GM18861 (cell line): ENCODE measurements around the gene DGKH.
A peak's percentile ranks its signal among the peaks of the same experiment; 100 is the strongest.
"Not testable (repeated sequence)": the region's sequence is repeated elsewhere in the genome, so short reads cannot be mapped to it uniquely, and the experiment has no call there.

Experiments
- ATAC-seq: cut with Tn5 transposase; IDR thresholded peaks from one replicate; pipeline ENCODE4 v1.9.1; 2021; ENCODE audit not compliant: unreplicated experiment

DGKH gene

DNA sequence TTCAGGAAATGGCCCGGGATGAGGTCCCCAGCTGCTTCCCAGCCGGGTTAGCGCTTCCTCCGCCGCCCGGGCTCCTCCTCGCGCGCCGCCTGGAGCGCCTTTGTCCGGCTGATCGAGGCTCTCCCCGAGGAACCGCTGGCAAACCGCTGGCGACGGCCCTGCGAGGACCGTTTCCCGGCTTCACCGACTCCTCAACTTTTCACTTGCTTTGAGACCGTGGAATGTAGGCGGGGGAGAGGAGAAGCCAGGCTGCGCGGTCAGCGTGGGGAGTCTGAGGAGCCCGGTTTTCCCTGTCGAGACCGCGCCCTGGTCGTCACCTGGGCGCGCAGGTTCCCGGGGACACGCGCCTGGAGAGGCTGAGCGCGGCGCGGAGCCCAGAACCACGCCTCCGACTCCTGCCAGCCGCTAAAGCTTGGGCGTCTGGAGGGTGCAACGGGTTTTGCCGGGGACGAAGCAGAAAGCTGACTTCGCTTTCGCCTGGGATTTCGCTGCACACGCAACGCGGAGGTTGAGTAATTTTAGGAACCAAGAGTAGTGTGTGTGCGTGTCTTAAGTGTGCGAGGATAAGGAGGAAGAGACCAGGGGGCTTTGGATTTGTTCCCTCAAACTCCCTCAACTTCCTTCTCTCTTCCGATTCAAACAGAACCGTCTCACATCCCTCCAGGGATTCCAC, 7.3 kb upstream of the DGKH start:
- peak; percentile 7 for ATAC-seq

DNA sequence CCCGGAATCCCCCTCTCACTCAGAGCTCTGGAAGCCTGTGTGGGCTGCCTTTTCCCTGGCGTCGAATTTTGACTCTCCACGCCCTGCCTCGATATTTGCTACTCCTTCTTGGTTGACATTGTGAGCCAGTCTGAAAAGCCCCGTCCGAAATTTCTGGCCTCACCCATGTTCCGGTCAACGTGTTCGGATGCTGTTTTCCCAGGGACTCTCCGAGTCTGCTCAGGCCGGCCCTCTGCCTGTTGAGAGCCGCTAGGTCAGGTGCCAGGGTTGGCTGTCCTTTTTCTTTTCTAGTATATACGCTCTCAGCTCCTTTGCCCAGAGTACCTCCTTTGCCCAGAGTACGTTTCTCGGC, 6.8 kb upstream of the DGKH start:
- no peak for ATAC-seq

DNA sequence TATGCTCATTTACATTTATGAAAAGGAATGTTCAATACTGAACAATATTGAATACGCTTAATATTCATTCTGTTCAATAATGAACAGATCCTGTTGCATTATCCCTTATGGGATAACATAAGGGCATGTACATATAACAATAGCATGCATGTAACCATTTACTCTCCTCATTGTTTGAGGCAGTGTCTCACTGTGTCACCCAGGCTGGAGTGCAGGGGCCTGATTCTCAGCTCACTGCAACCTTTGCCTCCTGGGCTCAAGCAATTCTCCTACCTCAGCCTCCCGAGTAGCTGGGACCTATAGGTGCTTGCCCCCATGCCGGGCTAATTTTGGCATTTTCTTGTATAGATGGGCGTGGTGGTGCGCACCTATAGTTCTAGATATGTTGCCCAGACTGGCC, 4.8 kb upstream of the DGKH start:
- ATAC-seq, result no peak

DNA sequence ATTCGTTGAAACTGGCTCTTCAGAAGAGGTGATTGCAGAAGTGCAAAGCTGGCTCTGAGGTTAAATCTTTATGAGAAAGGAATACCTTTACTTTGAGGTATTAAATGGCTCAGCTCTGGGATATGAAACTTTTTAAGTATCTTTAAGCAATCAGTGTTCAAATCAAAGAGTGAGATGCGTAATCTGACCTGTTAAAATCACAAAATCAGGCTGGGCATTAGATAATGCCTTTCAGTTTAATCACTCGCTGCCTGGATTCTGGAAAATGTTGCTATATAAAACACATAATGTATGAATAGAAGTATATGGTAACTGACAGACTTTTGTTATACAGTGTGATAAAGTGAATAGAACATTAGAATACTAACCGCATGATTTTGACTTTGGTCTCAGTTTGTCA, 2.0 kb upstream of the DGKH start:
- no peak for ATAC-seq

DNA sequence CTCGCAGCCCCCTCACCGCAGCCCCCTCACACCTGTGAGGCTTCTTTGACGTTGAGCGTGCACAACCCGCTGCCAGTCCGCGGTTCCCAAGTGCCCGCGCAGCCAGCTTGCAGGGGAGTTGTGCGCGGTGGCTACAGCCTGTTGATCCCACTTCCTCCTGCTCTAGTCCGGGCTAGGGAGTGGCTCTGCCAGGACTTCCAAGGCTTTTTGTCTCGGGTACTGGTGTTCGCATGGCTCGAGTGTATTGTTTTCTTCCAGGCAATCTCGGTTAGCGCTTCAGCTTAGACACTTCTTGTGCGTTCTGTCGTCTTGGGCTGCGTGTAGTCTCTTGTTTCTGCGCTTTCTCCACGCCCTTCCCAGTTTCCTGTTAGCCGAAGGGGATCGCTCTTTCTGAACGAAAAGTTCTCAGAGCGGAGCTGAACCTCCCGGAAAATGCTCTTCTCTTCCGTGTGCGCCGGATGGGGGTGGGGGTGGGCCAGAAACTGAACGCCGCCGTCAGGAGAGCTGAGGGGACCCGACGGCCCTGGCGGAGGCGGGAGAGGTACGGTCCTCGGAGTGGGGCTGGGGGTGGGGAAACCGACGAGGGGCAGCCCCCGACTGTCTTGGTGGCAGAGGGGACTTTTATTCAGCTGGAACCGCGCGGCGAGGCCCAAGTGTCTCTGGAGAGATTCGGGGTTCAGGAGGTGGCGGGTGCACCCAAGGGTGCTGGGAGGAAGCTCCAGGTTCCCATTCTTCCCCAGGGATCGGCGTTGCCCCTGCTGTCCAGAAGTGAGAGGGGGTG, 697 bp upstream of the DGKH start:
- no peak for ATAC-seq

DNA sequence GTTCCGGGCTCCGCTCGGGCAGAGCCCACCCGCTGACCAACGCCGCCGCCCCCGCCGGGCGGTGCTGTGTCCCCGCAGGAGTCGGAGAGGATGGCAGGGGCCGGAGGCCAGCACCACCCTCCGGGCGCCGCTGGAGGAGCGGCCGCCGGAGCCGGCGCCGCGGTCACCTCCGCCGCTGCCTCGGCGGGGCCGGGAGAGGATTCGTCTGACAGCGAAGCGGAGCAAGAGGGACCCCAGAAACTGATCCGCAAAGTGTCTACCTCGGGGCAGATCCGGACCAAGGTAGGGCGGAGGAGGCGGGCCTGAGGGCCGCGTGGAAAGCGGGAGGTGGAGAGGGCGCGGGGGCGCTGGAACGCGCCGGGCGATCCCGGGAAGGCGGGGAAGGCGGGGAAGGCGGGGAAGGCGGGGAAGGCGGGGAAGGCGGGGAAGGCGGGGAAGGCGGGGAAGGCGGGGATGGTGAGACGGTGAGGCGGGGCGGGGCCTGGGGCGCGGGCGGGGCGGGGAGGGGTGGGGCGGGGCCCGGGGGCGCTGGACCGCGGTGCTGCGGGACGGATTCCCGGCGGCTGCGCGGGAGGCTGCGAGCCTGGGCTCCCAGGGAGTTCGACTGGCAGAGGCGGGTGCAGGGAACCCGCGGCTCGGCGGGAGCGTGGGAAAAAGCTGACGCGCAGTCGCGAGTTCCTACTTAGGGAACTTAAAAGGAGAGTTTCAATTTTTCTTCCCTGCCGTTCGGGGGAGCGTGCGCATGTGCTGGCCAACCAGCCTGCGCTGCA, 421 bp downstream of the DGKH start:
- ATAC-seq, result peak; percentile 42

DNA sequence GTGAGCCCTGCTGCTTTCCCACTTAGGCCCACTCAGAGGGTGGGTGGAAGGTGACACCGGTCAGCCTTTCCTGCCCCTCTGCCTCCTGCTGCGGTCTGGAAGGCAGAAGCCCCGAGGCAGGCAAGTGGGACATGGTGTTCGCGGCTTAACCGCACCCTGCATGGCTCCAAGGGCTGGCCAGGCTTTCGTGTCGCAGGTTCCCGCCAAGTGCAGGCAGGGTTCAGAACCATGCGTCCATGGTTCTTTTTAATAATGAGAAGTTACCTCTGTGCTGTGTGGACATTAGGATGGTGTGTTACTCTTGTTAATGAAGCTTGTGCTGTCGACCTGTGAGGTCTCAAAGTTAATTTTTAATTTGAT, 986 bp downstream of the DGKH start:
- ATAC-seq, result no peak

DNA sequence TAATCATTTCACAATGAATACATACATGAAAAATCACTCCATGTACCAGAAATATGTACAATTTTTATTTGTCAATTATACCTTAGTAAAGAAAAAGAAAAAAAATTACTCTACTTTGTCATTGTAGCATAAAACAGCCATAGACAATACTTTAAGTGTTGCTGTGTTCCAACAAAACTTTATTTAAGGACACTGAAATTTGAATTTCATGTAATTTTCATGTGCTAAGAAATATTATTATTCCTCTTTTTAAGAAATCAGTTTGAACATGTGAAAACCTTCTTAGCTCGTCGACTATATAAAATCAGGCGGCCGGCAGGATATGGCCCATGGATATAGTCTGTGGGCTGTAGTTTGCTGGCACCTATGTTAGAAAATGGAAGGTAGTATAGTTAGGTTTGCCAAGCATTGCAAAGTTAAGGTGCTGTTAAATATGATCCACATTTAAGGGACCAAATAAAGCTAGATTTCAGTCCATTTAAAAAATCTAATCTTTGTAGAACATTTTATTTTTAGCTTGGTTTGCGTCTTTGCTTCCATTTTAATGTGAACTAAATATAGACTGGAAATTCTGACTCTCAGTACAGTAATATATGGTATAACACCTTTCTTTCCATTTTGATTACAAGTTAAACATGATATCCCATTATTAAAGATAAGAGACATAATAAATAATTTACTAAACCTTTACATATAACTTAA, 6.5 kb downstream of the DGKH start:
- ATAC-seq, result no peak

DNA sequence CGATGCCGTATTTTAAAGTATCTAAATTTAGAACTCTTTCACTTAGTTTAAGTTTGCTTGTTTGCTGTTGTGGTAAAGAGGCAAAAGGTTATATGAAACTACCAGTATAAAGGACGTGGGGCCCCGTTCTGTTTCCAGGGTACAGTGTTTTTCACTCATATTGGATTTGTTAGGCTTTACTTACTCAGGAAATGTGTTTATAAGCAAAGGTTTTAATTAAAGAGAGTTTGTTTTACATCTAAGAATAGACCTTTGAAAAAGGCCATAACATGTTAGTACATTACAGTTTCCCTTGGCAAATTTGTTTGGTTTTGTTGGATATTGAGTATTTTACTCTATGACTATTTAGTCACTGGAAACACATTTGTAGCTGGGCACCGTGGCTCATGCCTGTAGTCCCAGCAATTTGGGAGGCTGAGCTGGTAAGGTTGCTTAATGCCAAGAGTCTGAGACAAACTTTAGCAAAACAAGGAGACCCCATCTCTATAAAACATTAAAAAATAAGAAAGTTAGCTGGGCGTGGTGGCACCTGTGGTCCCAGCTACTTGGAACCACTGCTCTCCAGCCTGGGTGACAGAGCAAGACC, 7.1 kb downstream of the DGKH start:
- ATAC-seq, result no peak

DNA sequence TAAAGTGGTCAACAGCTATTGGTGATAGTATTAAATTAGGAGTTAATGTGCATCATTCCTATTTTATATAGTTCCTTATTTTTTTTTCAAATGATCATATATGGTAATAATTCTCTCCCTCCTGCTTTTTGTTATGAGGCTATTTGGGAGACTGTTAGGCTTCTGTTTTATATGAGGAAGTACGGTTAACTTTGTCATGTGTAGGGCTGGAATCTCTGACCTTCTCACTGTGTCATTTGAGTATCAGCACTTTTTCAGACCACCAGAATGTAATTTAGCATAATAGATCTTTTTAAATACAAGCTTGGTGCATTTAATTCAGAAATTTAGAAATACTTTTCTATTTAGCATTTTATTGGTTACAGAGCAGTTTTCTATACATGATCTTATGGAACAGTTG, 7.7 kb downstream of the DGKH start:
- no peak for ATAC-seq

DNA sequence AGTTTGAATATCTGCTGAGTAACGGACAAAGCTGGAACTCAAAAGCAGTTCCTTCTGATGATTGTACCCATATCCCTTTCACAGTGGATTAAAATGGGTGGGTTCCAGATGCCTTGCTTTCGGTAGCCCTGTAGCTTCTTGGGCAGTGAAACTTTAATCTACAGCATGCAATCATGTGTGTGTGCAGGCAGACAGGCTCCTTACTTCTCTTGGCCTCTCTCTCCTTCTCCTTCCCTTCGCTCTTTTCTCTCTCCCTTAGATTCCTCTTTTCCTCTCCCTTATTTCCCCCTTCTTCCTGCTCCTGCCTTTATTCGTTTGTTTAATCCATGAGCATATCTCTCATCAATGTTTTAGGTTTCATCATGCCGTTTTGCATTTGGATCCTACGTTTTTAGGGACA, 8.1 kb downstream of the DGKH start:
- ATAC-seq, result no peak

DNA sequence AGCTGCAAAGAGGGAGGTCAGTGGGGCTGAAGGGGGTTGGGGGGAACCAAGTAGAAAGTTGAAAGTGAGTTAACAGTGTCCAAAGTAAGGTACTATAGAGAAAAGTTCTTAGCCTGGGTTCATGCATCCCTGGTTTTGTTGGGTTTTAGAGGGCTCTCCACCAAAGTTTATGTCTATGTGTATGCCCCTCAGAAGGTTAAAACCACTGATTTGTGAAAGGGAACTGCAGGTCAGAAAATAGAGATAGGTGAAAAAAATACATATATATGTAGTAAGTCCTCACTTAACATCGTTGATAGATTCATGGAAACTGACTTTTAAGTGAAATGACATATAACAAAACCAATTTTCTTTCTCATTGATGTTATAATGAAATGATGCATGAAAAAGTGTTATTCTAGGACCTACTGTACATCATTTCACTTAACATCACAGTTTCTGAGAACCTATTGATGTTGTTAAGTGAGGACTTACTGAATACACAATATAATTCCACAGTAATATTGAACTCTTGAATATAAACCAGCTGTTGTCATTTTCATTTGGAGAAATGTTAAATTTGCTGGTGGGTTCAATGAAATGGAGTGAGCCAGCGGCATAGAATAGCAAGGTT, 9.6 kb downstream of the DGKH start:
- ATAC-seq, result no peak

DNA sequence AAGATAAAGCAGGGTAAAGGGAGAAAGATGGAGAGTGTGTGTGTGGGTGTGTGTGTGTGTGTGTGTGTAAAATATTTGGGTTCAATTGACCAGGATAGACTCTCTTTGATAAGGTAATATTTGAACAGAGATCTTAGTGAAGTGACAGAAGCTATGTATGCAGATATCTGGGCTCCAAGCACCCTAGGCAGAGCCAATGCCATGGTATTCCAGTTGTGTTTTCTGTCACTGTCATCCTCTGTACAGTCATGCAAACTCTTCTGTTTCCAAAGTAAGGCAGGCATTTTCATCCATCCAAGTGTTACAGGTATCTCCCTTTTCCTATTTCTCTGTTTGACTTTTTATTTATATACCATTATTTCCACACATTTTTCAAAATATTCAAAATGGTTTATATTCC, 13.5 kb downstream of the DGKH start:
- no peak for ATAC-seq

DNA sequence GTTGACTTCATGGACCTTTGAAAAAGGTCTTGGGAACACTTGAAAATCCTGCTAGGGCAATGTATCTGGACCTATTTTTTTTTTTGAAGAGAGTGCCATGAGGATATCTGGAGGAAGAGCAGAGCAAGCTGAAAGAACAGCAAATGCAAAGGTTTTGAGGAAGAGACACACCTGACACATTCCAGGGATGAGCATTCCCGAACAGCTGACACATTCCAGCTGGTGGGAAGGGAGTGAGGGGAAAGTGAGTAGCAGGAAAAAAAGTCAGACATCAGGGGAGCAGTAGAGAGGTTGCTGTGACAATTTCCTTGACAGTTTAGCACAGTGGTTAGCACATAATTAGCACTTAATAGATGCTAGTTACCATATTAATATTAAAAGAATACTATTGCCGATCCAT, 14.7 kb downstream of the DGKH start:
- ATAC-seq, result no peak

DNA sequence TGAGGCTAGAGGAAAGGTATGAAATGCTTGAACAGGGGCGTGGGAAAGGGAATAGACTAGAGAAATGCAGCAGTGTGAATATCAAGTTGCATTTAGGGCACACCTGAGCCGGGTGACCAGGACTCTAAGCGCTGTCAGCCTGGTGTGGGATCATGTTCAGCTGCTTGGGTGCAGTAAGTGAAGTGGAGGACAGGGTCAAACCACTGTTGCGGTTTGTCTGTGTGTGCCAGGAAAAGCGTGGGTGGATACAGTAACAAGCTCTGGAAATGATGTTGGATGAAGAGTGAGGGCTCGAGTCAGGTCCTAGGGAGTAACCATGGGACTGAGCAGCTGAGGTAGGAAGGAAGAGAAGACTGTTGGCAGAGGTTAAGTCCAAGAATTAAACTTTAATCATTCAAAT, 15.8 kb downstream of the DGKH start:
- ATAC-seq, result no peak

DNA sequence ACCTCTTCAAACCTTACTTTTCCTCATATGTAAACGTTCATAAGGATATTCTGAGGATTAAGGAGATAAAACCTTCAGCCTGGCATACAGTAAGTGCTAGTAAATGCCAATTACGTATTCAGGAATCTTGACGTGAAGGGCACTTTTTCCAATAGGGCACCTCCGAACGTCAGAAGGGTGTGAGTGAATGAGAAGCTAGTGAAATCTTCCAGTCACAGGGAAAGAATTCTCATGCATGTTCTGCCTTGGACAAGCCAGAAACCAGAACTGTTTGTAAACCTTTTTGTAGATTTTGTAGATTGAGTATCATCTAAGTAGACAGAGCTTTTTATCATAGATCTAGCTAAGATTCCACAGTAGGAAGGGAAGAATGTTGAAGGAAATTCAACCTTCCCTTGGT, 16.5 kb downstream of the DGKH start:
- ATAC-seq, result no peak

DNA sequence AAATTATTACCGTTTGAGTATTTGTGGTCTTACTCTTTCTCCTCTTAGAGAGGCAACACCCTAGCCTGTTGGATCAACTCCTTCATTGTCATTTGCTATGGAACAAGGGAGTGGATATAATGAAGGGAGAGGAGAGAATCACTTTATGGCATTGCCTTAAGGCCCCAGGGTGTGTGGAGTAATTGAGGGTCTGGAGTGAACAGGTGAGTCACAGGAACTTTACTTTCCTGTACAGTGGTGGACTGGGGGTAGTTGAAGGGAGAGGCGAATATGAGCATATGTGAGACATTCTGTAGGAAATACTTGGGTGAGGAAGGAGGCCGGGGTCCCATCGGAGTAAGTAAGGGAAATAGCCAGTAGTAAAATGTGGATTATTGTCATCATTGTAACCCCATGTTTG, 17.0 kb downstream of the DGKH start:
- no peak for ATAC-seq

DNA sequence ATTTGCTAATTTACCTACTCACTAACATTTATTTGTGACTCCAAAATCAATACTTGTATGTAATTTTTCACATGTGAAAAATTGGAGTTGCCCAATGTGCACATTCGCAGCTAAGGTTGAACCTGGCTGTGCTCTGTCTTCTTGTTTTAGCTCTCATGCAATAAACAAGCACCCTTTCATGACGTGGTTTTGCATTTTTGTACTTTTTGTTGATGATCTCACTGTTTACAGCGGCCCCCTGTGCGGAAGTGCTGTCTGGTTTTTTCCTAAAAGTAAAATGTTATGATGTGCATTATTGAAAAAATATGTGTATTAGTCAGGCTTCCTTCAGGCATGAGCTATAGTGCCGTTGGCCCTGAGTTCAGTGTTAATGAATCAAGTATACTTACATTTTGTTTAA, 18.1 kb downstream of the DGKH start:
- no peak for ATAC-seq

DNA sequence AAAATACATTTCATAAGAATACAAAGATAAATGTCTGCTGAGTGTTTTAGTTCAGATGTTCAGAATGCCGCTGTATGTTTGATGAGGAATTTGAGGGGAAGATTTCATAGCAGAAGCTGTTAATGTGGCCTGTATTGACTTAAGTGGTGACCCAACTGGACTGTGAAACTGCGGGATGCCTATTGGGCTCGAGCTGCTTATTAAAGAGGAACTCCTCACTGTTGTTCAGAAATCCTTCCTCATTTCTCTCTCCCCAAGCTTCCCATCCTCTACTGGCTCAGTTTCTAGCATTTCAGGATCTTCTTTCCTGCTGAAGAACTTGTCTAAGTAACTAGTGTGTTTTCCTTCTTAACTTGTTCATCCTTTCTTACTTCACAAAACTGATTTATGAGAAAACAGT, 20.4 kb downstream of the DGKH start:
- ATAC-seq, result no peak

DNA sequence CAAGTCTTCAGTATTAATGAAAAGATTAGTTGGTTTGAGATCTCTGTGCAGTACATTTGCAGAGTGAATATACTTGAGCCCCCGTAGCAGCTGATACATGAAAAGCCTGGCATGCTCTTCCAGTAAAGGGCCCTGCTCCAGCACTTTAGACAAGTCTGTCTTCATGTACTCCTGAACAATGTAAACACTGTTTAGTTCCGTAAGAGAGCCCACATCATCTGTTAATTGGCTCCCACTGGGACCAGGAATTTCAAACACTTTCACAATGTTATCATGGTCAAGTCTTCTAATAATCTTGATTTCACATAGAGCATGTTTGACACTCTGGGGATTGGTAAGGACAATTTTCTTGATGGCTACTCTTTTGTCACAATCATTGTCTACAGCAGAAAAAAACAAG, 22.2 kb downstream of the DGKH start:
- not testable (repeated sequence) for ATAC-seq

DNA sequence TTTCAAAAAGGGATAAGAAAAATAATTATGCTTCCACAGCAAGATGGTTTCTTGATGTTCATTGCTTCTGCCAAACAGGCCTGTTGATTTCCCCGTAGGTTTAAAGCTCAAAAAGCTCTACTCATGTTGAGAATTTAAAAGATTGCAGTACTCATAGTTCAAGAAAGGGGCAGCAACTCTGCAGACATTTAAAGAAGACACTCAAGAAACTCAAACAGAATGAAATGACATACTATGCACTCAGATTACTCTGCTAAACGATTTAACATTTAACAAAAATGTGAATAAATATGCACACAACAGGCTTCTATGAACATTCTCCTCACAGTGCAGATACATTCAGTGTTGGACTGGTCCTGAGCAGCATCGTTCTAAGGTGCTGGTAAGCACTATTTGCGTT, 22.7 kb downstream of the DGKH start:
- ATAC-seq, result not testable (repeated sequence)
